ENCODE results near the gene ZNF366. TPM values are rescaled to one million over a fixed set of nuclear protein-coding genes. Genes with fewer than 3 reads are reported as not detected.
A peak's percentile ranks its signal among the peaks of the same experiment; 100 is the strongest.

Gene ZNF366
- total RNA-seq, 1 donor from 2014 or later = 8.1 TPM

DNA sequence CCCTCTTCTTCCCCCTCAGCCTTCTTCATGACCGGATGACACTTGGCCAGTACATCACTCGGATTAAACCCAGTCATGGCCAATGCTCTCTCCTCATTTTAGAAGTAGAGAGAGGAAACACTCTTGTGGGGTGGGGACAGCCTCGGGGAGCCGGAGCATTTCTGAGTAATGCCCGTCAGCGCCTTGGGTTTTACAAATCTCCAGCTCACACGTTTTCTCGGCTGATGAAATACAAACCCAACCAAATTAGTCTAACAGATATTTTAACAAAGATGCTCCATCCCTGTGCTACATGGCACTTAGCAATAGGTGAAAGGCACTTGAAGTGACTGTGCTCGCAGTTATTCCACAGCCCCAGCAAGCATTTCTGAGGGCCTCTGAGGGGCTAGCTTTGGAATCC is 51.7 kb downstream of the ZNF366 start:
- H3K4me3 ChIP-seq = no peak overlapping the region
- peaks cover 4% of the 10 kb centered on the region for H3K36me3 ChIP-seq
- TF ChIP-seq, protein P1, sequence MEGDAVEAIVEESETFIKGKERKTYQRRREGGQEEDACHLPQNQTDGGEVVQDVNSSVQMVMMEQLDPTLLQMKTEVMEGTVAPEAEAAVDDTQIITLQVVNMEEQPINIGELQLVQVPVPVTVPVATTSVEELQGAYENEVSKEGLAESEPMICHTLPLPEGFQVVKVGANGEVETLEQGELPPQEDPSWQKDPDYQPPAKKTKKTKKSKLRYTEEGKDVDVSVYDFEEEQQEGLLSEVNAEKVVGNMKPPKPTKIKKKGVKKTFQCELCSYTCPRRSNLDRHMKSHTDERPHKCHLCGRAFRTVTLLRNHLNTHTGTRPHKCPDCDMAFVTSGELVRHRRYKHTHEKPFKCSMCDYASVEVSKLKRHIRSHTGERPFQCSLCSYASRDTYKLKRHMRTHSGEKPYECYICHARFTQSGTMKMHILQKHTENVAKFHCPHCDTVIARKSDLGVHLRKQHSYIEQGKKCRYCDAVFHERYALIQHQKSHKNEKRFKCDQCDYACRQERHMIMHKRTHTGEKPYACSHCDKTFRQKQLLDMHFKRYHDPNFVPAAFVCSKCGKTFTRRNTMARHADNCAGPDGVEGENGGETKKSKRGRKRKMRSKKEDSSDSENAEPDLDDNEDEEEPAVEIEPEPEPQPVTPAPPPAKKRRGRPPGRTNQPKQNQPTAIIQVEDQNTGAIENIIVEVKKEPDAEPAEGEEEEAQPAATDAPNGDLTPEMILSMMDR (IDR thresholded peaks at IDR 0.05; ENCODE audit: borderline replicate concordance) = no peak
- H3K27ac ChIP-seq (replicated peaks) = peak overlapping the region; percentile 95
- no peaks in the 10 kb centered on the region for H3K9me3 ChIP-seq (replicated peaks)
- intact Hi-C loops (cut with micrococcal nuclease) = no loop called here
- H3K27me3 ChIP-seq (ENCODE audit: low read depth) = no peaks in the 10 kb centered on the region
- no peak for DNase-seq
- H3K4me1 ChIP-seq = peaks cover 92% of the 10 kb centered on the region

DNA sequence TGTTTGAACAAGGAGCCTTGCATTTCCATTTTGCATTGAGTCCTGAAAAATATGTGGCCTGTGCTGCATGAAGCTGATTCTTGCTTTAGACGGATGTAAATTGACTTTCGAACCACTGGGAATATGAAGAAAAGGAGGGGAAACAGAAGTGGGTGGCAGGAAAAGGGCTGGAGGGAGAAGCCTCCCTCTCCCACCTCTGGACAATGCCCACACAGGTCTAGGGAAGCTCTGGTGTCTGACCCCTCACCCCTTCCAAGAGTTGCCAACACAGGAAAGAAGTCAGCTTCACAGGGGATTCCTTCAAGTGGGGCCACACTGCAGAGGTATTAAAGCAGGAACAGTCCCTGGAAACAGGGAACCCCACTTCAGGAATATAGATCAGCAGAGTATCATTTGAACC is 52.2 kb downstream of the ZNF366 start:
- Histone ChIP-seq H3K27ac (replicated peaks) (peak overlapping the region; percentile 95), H3K4me3 (no peak overlapping the region), H3K27me3 (ENCODE audit: low read depth) (no peaks in the 10 kb centered on the region), H3K4me1 (peaks cover 96% of the 10 kb centered on the region), H3K36me3 (peaks cover 2% of the 10 kb centered on the region), H3K9me3 (replicated peaks) (no peaks in the 10 kb centered on the region)
- no peak for DNase-seq
- intact Hi-C loops (cut with micrococcal nuclease) = loop anchor here (5.0 kb wide), 1 partner anchor 62 kb away; no protein-coding TSS in a partner anchor
- TF ChIP-seq, protein P1 (IDR thresholded peaks at IDR 0.05; ENCODE audit: borderline replicate concordance) = no peak

DNA sequence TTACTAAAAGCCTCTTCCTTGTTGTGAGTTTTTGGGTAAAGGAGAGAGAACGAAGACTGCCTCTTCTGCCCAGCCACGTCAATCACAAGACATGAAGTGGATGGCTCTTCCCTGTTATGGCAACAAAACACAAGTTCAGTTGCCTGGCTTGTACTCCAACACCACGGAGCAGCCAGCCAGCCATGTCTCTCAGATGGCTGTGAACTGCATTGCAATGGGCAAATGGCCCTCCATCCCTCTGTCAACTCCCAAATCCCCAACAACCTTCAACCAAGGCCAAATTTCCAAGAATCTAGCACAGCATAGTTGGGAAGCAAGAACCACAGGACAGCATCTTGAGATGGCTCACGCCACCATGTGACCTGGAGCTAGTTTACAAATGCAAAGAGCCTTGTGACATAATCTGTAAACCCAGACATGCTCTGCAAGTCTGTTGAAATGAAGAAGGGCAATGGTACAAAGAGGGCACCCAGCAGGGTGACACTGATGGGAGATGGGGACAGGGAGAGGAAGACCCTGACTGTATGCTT is 53.9 kb downstream of the ZNF366 start:
- H3K36me3 ChIP-seq = peaks cover 4% of the 10 kb centered on the region
- intact Hi-C loops (cut with micrococcal nuclease) = loop anchor here (5.0 kb wide), 1 partner anchor 64 kb away; no protein-coding TSS in a partner anchor

DNA sequence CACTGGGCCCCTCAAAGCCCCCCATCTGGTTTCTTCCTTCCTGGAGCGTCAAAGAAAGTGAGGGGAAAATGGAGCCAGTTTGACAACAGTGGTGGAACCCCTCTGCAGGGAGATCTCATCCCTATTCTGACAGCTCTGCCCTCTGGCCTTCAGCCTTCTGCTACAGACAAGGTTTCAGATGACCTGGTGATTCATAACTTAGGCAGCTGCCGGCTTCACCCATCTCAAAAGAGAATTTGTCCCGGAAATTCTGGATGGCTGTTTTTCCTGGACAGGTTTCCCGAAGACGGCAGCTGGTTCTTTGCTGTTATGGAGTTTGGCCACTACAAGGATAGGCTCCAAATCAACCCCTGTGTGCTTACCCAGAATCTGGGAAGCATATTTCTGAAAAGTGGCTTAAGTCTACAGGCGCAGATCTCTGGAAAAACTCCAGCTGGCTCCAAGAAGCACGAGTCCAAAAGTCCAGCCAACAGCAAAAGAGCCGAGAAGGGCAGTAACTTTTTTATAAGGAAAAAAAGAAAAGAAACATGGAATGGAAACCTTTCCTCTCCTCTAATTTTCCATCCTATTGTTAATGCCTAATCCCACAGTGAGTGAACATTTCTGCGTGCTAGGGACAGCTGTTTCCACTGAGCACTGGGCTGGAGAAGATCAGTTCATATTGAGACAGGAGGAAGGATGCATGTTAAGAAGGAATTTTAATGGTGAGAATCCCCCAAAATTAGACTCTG is 54.5 kb downstream of the ZNF366 start:
- Histone ChIP-seq H3K36me3 (peaks cover 4% of the 10 kb centered on the region), H3K9me3 (replicated peaks) (no peaks in the 10 kb centered on the region), H3K27ac (replicated peaks) (peak overlapping the region; percentile 95), H3K4me1 (peaks cover 82% of the 10 kb centered on the region), H3K4me3 (no peak overlapping the region), H3K27me3 (ENCODE audit: low read depth) (no peaks in the 10 kb centered on the region)
- peak; percentile 63 for DNase-seq
- TF ChIP-seq, protein P1 (IDR thresholded peaks at IDR 0.05; ENCODE audit: borderline replicate concordance) = no peak
- intact Hi-C loops (cut with micrococcal nuclease) = loop anchor here (5.0 kb wide), 1 partner anchor 65 kb away; no protein-coding TSS in a partner anchor

More for the DNA sequence above, 53.9 kb downstream of the ZNF366 start:
- Histone ChIP-seq H3K27ac (replicated peaks) (peak overlapping the region; percentile 95), H3K9me3 (replicated peaks) (no peaks in the 10 kb centered on the region), H3K4me3 (no peak overlapping the region), H3K27me3 (ENCODE audit: low read depth) (no peaks in the 10 kb centered on the region), H3K4me1 (peaks cover 85% of the 10 kb centered on the region)
- no peak for DNase-seq
- TF ChIP-seq, protein P1 (IDR thresholded peaks at IDR 0.05; ENCODE audit: borderline replicate concordance) = no peak

DNA sequence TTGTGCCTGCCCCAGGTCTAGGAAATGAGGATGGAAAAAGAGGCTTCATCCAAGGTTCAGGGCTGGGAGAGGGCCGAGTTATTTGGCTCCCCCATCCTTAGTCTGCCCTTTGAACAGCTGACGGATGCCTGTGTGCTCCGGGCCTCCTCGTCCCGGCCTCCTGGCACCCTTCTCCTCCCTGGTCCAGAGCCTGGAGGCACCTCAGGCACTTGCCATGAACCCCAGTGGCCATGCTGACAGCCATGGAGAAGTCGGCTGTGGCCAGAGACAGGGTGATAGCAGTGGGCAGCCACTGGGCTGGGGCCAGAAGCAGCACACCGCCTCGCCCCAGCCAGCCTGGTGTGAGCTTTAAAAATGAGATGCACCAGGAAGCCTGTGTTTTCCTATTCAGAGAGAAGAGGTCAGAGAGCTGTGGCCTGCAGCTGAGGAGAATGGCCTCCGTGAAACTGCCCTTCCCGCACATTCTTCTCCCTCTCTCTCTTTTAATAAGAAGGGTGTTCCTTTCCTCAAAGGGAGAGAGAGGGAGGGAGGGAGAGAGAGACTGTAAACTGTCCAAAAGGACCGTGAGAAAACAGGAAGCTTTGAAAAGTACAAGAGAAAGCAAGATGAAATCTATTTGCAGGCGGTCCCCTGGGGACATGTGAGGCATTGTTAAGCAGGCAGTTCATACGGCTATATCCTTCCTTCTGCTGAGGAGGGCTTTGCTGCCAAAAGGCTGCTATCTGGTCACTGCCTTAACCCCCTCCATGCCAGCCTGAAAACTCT is 55.3 kb downstream of the ZNF366 start:
- DNase-seq = peak; percentile 76
- Histone ChIP-seq H3K36me3 (peaks cover 4% of the 10 kb centered on the region), H3K4me1 (peaks cover 74% of the 10 kb centered on the region), H3K27me3 (ENCODE audit: low read depth) (no peaks in the 10 kb centered on the region), H3K4me3 (no peak overlapping the region), H3K27ac (replicated peaks) (peak overlapping the region; percentile 95), H3K9me3 (replicated peaks) (no peaks in the 10 kb centered on the region)
- TF ChIP-seq, protein P1 (IDR thresholded peaks at IDR 0.05; ENCODE audit: borderline replicate concordance) = no peak
- intact Hi-C loops (cut with micrococcal nuclease) = loop anchor here (5.0 kb wide), 1 partner anchor 65 kb away; no protein-coding TSS in a partner anchor

Measured in left ventricle myocardium inferior (tissue), 1 donor.